Panc1 (cell line): ENCODE measurements around the gene TJP2. TPM values are rescaled to one million over a fixed set of nuclear protein-coding genes. Genes with fewer than 3 reads are reported as not detected.

ENCODE experiments used
- ATAC-seq: fragments of 200-7000 bp; cut with Tn5 transposase; 2 replicates; pipeline ENCODE4 v1.9.1; 2020; ENCODE audit warnings: mild to moderate bottlenecking, moderate library complexity
- BruUV-seq: library from RNA; stranded (reverse); fragments of 400-500 nt; replicated peaks from 2 replicates; lab custom pipeline; 2021; lab: Mats Ljungman, UMichigan
- CTCF ChIA-PET: fragments of 300-600 bp; sonication (Branson Sonifier 250); formaldehyde crosslinking; loops from one replicate; lab custom pipeline; 2022; ENCODE audit warnings: antibody characterized with exemption; lab: Charles Lee
- POLR2A ChIA-PET: fragments of 300-600 bp; sonication (Branson Sonifier 250); formaldehyde crosslinking; loops from one replicate; lab custom pipeline; 2022; ENCODE audit warnings: antibody characterized with exemption; lab: Charles Lee
- DNase-seq: peaks from one replicate; pipeline ENCODE4 v3.0.0-alpha.2; 2010; ENCODE audit warnings: low read depth, low spot score
- H3K27ac ChIP-seq: 2 replicates; pipeline ENCODE4 v1.5.1; 2011; ENCODE audit warnings: mild to moderate bottlenecking, low read length, inconsistent platforms
- H3K27me3 ChIP-seq: fragments of 200-500 bp; sonication (Bioruptor generic); 2 replicates; pipeline ENCODE4 v1.6.0; 2014; ENCODE audit warnings: low read length, inconsistent platforms; ENCODE audit not compliant: control insufficient read depth, insufficient read depth
- H3K36me3 ChIP-seq: fragments of 200-500 bp; sonication (Bioruptor generic); 2 replicates; pipeline ENCODE4 v1.5.1; 2014; ENCODE audit warnings: inconsistent platforms, mild to moderate bottlenecking, low read length, moderate library complexity; ENCODE audit not compliant: control insufficient read depth, insufficient read depth
- H3K4me1 ChIP-seq: 2 replicates; pipeline ENCODE4 v1.5.1; 2011; ENCODE audit warnings: inconsistent platforms, mild to moderate bottlenecking, low read length, moderate library complexity; ENCODE audit not compliant: control insufficient read depth, insufficient read depth
- H3K4me3 ChIP-seq, 2 experiments: 2 replicates each; pipeline ENCODE4 v1.5.1; 2011 to 2012; ENCODE audit warnings: low read depth in 2 of 2, low read length in 2 of 2, mild to moderate bottlenecking in 2 of 2, inconsistent platforms in 1 of 2, moderate library complexity in 1 of 2
- H3K9me3 ChIP-seq: fragments of 200-500 bp; sonication (Bioruptor generic); 2 replicates; pipeline ENCODE4 v1.5.1; 2014; ENCODE audit warnings: low read depth, mild to moderate bottlenecking, inconsistent platforms, low read length, moderate library complexity; ENCODE audit not compliant: control insufficient read depth, insufficient read depth
- CTCF ChIP-seq: fragments of 450-650 bp; IDR thresholded peaks from 2 replicates; pipeline ENCODE4 v1.5.1; 2017; ENCODE audit warnings: mild to moderate bottlenecking
- POLR2AphosphoS5 ChIP-seq: IDR thresholded peaks from 2 replicates; pipeline ENCODE4 v1.6.1; 2012; ENCODE audit warnings: mild to moderate bottlenecking, low read depth, low read length, moderate library complexity
- REST ChIP-seq, 2 experiments: IDR thresholded peaks; 2 replicates each; pipeline ENCODE4 v1.6.1; 2011 to 2012; ENCODE audit warnings: low read depth in 2 of 2, control low read depth in 1 of 2, low read length in 1 of 2, mild to moderate bottlenecking in 1 of 2, moderate library complexity in 1 of 2; ENCODE audit not compliant: insufficient read depth in 1 of 2
- SIN3A ChIP-seq: IDR thresholded peaks from 2 replicates; pipeline ENCODE4 v1.6.1; 2012; ENCODE audit warnings: low read depth, mild to moderate bottlenecking, low read length, moderate library complexity, borderline replicate concordance; ENCODE audit not compliant: insufficient read depth
- TCF7L2 ChIP-seq: IDR thresholded peaks from 2 replicates; pipeline ENCODE4 v1.6.1; 2011; ENCODE audit warnings: mild to moderate bottlenecking, low read depth, low read length, inconsistent platforms
- in situ Hi-C: cut with HindIII; loops from 2 replicates; pipeline ENCODE4 v1.10.0; 2016; ENCODE audit warnings: low sequenced_read_pairs, low pct_unique_long_range_greater_than_20kb
- intact Hi-C: fragments of 100-400 bp; cut with micrococcal nuclease; formaldehyde crosslinking; loops from one replicate; pipeline ENCODE4 v1.10.0; 2022; ENCODE audit not compliant: unreplicated experiment
- total RNA-seq: library from RNA; stranded (reverse); gene quantifications from one replicate; pipeline ENCODE4 v1.2.1, GENCODE V29; 2021; ENCODE audit not compliant: unreplicated experiment

TJP2 gene
- total RNA-seq, 1 experiment from 2014 or later = 40.2 TPM

- in situ Hi-C loops (no loop called here), intact Hi-C loops (no loop called here)
- H3K4me1 ChIP-seq = no peaks in the 10 kb centered on the region
- H3K27me3 ChIP-seq = peaks cover 3% of the 10 kb centered on the region; the same call in 1 of the 2 replicates
- no TSS peak for BruUV-seq
- ATAC-seq (no peak), DNase-seq (no peak)
- no peaks in the 10 kb centered on the region for H3K9me3 ChIP-seq
- H3K27ac ChIP-seq = no peak overlapping the region
- CTCF ChIA-PET = no interaction called here
- no peaks in the 10 kb centered on the region for H3K36me3 ChIP-seq
- no peak overlapping the region for H3K4me3 ChIP-seq
- TF ChIP-seq REST (IDR thresholded peaks at IDR 0.05; ENCODE audit: insufficient read depth in 1 of 2, low read depth in 2 of 2, low read length in 1 of 2) = no peak
- no peak for TF ChIP-seq CTCF
- TF ChIP-seq SIN3A = no peak
- TF ChIP-seq POLR2AphosphoS5 = no peak
- TF ChIP-seq TCF7L2 = no peak
- POLR2A ChIA-PET = no interaction called here
These were observed 143.8 kb downstream of the TJP2 start for GRCh38 chr9:69317894-69318293.

- ATAC-seq (no peak), DNase-seq (no peak)
- ChIA-PET CTCF (no interaction called here), POLR2A (no interaction called here)
- Histone ChIP-seq H3K27ac (no peak overlapping the region), H3K27me3 (peaks cover 9% of the 10 kb centered on the region), H3K4me1 (no peaks in the 10 kb centered on the region), H3K9me3 (no peaks in the 10 kb centered on the region), H3K36me3 (no peaks in the 10 kb centered on the region), H3K4me3 (no peak overlapping the region)
- intact Hi-C loops = no loop called here
- no TSS peak for BruUV-seq
- no peak for TF ChIP-seq POLR2AphosphoS5
- TF ChIP-seq TCF7L2 = no peak
- no peak for TF ChIP-seq SIN3A
- no peak for TF ChIP-seq CTCF
- no peak for TF ChIP-seq REST (IDR thresholded peaks at IDR 0.05; ENCODE audit: insufficient read depth in 1 of 2, low read depth in 2 of 2, low read length in 1 of 2)
- in situ Hi-C loops = no loop called here
These were observed 145.4 kb downstream of the TJP2 start for GRCh38 chr9:69319324-69320025.
